ENCODE results near the gene TPPP.
"Not testable (repeated sequence)": the region's sequence is repeated elsewhere in the genome, so short reads cannot be mapped to it uniquely, and the experiment has no call there.

Gene TPPP

DNA sequence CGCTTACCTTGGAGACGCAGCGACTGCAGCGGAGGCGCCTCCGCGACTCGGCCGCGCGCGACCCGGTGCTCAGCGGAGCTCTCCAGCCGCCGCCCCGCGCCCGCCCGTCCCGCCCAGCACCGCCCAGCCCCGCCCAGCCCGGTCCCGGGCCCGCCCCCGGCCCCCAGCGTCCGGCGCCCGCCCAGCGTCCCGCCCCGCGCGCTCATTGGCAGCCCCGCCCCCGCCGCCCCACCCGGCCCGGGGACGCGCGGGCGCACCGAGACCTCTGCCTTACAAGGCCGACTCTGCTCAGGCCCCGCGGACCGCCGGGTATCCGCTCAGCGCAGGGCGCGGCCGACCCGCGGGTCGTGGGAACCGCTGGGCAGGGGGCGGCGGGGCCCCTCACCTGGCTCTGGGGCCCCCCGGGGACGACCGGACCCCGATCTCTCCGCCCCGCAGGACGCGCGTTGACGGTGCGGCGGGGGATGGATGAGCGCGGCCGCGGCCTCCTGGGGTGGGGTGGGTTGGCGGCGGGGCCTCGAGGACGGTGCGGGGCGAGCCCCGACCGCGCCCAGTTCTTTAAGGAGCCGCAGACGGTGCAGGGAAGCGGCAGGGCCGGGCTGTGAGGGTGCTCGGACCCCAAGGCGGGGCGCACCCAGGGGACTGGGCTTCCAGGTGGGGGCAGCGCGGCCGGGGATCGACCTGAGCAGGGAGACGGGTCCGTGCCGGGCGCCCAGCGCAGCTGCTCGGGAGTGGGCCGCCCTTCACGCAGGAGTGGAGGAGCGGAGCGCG is at the start of gene TPPP:
TPPP (minus strand) TSS at position 82 of the 771 bp plus-strand sequence. CDS start 15,292 bp downstream, outside the sequence.
- peak; percentile 37 to 75 (median 58) for DNase-seq

DNA sequence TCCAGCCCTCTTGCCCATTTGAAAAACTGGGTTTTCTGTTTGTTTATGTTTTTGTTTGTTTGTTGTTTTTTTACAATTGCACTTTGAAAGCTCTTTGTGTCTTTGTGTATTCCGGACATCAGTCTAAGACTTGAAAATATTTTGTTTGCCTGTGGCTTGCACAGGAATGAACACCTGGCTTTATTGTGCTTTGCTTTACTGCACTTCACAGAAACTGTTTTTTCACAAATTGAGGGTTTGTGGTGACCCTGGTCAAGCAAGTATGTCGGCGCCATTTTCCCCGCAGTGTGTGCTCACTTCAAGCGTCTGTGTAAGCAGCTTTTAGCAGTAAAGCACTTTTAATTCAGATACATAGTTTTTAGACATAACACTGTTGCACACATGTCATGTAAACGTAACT is 49.1 kb upstream of the TPPP start:
- not testable (repeated sequence) for DNase-seq

DNA sequence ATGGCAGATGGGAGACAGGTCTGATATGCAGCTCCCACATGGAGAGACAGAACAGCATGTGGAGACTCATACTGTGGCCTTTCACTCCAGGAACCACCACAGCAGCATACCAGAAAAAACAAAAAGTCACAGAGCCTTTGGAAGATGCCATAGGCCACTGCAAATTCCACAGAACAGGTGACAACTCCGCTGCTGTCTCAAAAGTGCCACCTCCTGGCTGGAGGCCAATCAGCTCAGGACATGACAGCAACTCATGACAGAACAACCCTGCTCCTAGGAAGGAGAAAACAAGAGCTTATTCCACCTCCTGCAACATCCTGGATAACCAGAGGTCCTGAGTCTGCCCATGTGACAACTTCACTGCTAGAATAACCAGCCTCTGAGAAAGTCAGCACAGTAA is 41.0 kb upstream of the TPPP start:
- DNase-seq: not testable (repeated sequence)

DNA sequence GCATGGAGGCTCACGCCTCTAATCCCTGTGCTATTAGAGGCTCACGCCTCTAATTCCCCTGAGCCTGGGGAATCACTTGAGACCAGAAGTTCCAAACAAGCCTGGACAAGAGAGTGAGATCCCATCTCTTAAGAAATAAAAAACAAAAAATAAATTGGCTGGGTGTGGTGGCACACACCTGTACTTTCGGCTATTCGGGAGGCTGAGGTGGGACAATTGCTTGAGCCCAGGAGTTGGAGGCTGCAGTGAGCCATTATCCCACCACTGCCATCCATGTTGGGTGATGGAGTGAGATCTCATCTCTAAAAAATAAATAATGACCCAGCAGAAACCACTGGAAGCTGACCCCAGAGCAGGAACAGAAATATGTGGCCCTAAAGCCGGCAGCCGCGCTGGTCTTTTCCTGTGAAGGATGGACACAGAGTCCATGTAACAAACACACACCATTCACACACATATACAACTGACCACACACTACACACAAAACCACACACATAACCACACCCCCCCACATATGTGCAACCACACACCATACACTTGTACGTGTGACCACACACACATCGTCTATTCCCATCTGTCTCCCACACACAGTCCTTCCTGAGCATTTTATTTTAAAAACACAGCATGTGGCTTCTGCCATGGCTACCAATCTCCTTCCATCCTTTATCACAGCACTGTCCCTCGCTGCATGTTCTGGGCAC is 39.8 kb upstream of the TPPP start:
- not testable (repeated sequence) for DNase-seq

DNA sequence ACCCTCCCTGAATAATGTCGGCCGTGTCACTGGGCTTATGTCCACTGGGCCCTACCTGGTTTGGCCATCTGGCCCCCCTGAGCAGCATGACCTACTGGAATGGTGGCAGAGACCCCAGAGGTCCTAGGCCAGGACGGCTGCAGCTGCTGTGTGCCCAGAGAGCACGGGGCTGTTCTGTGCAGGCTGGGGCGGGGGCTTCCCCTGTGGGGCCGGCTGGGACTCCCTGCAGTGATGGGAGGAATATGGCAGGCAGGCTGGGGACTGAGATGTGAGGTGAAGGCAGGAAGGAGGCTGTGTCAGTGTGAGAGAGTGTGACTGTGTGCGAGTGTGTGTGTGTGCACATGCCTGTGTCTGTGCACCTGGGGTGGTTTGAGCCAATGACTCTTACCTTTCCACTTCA is 36.1 kb upstream of the TPPP start:
- not testable (repeated sequence) for DNase-seq

DNA sequence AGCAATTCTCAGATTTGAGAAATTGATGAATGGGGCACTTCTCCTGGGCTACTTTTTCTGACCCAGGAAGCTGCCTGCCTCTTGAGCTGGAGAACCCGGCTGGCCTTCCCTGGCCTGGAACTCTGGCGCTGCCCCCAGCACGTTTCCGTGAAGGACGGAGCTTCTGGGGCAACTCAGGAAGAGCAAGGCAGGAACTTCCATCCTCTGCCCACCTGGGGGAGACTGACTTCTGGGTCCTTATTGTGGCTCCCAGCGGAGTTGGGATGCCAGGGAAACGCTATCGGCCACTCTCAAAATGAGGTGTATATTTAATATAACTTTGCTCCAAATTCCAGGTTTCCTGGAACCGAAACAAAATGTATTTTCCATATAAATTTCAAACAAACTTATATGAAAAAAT is 33.9 kb upstream of the TPPP start:
- DNase-seq: not testable (repeated sequence)

DNA sequence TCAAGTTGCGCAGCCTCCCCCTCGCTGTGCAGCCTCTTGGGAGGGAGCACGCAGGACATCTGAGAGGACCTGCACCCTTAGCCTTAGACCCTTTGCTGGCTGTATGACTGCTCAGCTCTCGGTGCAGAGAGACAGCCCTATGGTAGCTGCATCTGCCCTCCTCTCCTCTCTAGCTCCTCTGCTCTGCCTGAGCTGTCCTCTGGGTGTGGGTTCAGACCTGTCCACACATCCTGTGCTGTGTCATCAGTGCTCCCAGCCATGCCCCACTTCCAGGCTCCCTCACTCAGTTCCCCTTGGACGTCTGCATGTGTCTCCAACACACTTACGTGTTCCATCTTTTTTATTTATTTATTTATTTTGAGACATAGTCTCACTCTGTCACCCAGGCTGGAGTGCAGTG is 30.7 kb upstream of the TPPP start:
- not testable (repeated sequence) for DNase-seq

DNA sequence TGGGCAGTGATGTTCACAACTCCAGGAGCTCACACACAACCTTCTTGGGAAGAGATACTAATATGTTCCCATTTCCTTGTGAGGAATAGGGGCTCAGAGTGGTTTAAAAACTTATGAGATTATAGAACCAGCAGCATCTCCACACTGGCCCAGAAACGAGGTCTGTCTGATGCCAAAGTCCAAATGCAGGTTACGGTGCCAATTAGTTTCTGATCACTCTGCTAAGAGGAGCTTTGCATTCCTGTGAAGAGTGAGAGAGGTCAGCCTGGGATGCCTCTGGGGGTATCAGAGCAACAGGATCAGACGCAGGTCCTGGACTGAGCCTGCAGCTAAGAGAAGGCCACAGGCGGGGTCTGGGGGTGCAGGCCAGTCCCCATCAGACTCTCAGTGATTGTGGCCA is 30.2 kb upstream of the TPPP start:
- not testable (repeated sequence) for DNase-seq

DNA sequence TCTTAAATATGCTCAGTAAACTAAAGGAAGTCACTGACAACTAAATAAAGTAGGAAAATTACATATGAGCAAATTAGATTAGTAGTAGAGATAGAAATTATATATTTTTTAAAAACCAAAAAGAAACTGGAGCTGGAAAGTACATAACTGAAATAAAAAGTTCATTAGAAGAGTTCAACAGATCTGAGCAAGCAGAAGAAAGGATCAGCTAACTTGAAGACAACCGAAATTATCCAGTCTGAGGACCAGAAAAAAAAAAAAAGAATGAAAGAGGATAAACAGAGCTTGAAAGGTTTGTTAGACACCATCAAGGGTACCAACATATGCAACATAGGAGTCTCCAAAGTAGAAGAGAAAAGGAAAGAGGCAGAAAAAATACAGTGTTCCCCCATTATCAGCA is 26.2 kb upstream of the TPPP start:
- not testable (repeated sequence) for DNase-seq

DNA sequence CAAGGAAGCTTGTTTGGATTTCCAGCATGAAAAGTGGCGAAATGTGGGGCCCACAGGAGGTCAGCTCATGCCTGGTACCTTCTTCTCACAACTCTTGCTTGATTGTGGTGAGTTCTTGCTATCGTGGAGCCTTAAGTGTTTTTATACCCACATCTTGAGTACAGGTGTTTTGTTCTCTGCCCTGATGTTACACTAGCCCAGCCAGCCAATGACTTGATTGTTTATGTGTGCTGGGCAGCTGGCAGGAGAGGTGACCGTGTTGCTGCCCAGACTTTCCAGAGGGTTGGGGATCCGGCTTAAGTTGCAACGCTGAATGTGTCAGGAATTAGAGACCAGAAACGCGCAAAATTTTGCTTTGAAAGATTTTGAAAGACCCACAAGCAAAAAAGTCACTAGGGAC is 24.0 kb upstream of the TPPP start:
- no peak for DNase-seq

DNA sequence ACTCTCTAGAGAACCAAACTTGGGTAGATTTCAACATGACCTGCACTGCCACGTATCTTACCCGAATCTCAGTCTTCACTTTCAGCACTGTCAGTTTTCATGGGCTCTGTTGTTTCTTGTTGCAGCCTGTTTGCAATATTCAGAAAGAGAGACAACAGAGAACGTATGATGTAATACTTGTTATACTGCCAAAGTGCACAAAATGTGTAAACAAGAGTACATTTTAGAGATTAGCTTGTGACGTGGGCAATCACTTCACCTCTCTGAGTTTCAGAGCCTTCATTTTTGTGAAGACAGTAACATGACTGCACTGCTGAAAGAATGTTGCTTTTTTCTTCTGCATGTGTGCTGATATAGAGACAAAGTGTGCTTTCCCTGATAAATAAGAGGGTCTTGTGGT is 23.6 kb upstream of the TPPP start:
- not testable (repeated sequence) for DNase-seq

DNA sequence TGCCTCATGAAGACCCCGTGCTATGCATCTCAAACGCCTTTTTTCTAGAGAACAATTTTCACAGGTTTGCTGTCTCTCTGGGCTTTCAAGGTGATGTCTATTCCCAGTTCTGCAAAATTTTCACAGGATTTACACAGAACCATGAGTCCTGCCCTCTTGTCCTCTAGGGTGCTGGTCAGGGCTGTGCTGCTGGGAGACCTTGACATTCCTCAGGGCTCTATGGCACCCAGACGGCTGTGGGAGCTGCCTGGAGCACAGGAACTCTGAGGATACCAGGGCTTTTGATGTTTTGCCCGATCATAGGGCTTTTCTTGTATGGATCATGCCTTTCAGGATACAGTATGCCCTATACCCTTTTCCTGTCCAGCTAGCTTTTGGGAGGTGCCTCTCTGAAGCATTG is 22.5 kb upstream of the TPPP start:
- DNase-seq: not testable (repeated sequence)

DNA sequence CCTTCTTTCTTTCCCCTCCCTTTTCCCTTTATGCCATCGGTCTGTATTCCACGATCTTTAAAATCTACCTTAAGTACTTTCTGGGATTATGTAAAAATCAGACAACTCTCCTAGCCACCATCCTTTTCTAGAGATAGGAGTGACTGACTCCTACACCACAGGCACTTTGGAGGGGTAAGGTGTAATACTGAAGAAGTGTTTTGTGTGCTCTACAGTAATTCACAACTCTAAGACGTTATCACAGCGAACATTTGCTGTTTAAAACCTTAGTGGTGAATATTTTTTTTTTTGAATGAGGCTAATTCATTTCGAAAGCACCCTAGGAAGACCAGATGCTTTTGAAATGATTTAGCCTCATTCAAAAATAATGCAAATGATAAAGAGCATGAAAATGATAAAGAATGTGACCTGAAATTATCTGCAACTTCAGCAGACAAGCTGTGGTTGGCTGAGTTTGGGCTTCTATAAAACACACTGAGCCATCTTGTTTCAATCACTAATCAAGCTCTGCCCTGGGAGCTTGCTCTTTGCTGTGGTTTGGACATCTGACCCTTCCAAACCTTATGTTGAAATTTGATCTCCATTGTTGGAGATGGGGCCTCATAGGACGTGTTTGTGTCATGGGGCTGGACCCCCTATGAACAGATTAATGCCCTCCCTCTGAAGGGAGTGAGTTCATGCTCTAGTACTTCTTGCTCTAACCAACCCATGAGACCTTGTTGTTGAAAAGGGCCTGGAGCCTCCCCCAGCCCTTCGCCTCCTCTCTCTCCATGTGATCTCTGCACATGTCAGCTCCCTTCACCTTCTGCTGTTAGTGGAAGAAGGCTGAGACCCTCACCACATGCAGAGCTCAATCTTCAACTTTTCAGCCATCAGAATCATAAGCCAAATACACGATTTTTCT is 21.3 kb upstream of the TPPP start:
- DNase-seq: not testable (repeated sequence)

DNA sequence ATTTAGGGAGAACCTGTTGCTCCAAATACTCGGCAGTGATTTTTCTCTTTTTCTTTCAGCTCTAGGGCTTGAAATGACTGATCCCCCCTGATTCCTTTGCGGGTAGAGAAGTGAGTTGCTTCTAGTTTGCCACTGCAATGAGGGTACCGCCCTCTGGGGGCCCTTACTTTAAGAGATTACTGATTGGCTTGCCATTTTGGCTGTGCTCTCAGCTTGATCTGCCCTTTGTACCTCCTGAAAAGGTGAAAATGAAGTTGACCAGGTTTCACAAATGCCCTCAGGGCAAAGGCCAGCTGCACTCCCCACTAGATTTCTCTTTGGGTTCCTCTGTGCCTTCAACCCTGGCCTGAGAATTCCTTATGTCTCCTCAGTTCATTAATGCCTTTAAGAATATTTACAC is 20.5 kb upstream of the TPPP start:
- DNase-seq: not testable (repeated sequence)

DNA sequence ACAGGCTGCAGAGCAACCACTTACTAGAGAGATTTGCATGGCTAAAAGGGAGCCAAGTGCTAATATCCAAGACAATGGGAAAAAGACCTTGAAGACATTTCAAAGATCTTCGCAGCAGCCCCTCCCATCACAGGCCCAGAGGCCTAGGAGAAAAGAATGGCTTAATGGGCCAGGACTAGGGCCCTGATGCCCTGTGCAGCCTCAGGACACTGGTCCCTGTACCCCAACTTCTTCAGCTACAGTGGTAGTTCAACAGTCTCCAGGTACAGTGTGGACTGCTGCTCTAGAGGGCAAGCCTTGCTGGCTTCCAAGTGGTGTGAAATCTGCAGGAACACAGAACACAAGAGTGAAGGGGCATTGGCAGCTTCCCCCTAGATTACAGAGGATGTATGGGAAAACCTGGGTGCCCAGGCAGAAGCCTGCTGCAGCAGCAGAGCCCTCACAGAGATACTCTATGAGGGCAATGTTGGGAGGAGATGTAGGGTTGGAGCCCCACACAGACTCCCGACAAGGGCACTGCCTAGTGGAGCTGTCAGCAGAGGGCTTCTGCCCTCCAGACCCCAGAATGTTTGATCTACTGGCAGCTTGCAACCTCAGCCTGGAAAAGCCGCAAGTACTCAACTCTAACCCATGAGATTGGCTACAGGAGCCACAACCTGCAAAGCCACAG is 15.8 kb upstream of the TPPP start:
- not testable (repeated sequence) for DNase-seq

DNA sequence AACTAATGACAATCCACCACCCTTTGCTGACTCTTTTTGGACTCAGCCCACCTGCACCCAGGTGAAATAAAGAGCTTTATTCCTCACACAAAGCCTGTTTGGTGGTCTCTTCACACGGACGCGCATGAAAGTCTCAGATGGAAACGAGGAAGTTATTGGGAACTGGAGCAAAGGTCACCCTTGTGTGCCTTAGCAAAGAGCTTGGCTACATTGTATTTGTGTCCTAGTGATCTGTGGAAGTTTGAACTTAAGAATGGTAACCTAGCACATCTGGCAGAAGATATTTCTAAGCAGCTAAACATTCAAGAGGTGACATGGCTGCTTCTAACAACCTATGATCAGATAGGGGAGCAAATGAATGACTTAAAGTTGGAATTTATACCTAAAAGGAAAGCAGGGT is 15.2 kb upstream of the TPPP start:
- not testable (repeated sequence) for DNase-seq

DNA sequence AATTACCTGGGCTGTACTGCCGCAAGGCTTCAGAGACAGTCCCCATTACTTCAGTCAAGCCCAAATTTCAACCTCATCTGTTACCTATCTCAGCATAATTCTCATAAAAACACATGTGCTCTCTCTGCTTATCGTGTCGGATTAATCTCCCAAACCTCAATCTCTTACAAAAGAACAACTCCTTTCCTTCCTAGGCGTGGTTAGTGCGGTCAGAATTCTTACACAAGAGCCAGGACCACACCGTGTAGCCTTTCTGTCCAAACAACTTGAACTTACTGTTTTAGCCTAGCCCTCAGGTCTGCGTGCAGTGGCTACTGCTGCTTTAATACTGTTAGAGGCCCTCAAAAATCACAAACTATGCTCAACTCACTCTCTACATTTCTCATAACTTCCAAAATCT is 13.0 kb upstream of the TPPP start:
- not testable (repeated sequence) for DNase-seq

DNA sequence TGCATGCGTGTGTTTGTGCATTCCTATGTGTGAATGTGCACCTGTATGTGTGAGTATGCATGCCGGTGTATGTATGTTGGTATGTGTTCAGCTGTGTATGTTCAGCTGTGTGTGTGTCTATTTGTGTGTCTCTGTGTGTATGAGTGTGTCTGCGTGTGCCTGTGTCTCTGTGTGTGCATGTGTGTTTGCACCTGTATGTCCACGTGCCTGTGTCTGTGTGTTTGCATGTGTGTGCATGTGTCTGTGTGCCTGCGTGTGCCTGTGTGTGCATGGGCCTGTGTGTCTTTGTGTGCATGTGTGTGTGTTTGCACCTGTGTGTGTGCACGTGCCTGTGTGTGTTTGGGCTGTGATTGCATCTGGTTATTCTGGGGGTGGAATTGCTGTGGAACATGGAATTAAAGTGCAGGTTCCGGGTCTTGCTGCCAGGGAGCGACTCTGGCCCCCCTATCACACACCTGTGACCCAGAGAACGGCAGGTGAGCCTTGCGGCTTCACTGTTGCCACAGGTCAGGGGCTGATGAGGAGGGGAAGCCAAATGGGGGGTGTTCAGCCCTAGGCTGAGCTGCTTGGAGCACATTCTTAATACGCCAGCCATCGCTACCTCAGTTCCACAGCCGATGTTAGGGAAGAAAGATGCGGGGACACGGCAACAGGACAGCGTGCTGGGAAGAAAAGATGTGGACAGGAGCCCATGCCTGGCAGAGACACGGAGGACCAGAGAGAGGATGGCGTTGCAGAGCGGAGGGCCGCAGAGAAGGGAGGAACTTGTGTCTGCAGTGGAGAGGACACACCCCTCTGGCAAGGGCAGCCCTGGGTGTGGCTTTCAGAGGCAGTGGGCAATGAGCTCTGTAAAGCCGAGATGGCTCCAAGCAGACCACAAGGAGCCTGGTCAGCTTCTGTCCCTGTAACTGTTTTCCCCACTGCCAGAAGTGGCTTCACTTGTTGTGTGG is 3.9 kb upstream of the TPPP start:
- not testable (repeated sequence) for DNase-seq

DNA sequence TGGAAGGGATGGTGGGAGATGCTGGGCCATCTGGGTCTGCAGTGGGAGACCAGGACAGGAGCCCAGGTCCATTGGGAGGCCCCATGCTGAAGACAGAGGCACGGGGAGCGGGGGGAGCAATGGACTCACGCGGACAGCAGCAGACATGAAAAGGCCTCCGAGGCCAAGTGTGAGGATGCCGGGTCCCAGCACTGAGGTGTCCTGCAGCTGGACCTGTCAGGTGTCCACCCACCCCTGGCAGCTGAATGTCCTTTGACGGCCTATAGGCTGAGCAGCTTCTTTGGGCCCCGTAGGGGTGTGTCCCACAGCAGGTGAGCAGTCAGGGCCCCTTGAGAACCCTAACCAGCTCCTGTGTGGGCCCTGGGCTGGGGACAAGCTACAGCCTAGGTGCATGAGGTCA is 3.0 kb upstream of the TPPP start:
- DNase-seq: not testable (repeated sequence)

DNA sequence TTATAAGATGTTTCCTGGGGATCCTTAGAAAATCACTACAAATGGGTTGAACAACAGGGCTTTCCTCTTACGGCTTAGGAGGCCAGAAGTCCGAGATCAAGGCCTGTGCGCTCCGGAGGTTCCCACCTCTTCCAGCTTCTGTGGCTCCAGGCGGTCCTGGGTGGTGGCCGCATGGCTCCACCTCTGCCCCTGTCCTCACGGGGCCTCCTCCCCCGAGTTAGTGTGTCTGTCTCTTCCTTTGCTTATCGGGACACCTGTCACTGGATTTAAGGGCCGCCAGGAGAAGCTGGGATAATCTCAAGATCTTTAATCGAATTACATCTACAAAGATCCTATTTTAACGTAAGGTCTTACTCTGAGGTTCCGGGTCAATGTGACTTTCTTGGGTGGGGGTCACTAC is 2.3 kb upstream of the TPPP start:
- not testable (repeated sequence) for DNase-seq

DNA sequence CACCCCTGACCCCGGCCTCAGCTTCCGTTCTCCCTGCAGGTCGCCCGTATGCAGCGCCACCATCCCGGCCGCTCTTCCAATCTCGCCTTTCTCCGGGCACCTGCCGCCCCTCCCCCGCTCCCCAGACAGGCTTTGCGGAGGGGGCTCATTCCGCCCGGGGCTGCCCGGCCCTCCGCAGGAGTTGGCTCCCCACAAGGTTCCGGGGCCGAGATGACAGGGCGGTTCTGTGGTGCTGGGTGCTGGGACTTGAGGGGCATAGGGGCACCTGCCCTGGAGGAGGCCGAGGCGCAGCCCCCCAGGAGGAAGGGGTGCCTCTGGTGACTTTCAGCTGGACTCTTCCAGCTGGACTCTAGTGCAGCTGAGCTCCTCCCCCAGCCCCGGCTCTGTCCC is 885 bp upstream of the TPPP start:
- DNase-seq: peak in 1 of 4 experiments; percentile 3
